DND-41 (cell line): ENCODE results near the gene RYR3.

ENCODE experiments used
- EZH2 ChIP-seq: IDR thresholded peaks from 3 replicates; pipeline ENCODE4 v1.6.1; 2012; ENCODE audit warnings: borderline replicate concordance, low read depth, mild to moderate bottlenecking, moderate library complexity, low read length, inconsistent platforms; ENCODE audit not compliant: severe bottlenecking
- TF ChIP-seq, protein P1 (sequence below): IDR thresholded peaks from 2 replicates; pipeline ENCODE4 v1.5.1; 2012; ENCODE audit warnings: borderline replicate concordance, low read length, moderate library complexity, mild to moderate bottlenecking; ENCODE audit not compliant: poor library complexity, severe bottlenecking; ENCODE audit errors: extremely low read depth

DNA sequence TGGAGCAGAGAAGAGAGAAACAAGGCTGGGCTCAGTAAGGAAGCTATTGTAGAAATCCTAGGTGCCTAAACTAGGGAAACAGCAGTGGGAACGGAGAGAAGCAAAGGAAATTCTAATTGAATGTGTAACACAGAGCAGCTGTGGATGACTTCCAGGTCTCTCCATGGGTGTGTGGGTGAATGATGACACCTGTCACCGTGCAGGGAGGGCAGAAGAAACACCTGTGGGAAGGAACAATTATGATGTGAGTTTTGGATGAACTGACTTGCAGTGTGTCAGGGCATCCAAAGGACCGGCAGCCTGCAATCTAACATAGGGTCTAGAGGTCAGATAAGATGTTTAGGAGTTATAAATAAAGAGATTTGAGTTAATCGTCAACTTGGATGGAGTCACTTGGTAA lies 144.2 kb downstream of the RYR3 start:
- TF ChIP-seq, protein P1, sequence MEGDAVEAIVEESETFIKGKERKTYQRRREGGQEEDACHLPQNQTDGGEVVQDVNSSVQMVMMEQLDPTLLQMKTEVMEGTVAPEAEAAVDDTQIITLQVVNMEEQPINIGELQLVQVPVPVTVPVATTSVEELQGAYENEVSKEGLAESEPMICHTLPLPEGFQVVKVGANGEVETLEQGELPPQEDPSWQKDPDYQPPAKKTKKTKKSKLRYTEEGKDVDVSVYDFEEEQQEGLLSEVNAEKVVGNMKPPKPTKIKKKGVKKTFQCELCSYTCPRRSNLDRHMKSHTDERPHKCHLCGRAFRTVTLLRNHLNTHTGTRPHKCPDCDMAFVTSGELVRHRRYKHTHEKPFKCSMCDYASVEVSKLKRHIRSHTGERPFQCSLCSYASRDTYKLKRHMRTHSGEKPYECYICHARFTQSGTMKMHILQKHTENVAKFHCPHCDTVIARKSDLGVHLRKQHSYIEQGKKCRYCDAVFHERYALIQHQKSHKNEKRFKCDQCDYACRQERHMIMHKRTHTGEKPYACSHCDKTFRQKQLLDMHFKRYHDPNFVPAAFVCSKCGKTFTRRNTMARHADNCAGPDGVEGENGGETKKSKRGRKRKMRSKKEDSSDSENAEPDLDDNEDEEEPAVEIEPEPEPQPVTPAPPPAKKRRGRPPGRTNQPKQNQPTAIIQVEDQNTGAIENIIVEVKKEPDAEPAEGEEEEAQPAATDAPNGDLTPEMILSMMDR = no peak
- TF ChIP-seq EZH2 = no peak
